IPS-11a (cell line): ENCODE data around the gene SHOC1.
"Not testable (repeated sequence)": the region's sequence is repeated elsewhere in the genome, so short reads cannot be mapped to it uniquely, and the experiment has no call there.

Experiments used
- H3K4me3 ChIP-seq: one replicate; pipeline ENCODE4 v1.5.1; 2013; ENCODE audit warnings: low read depth, low read length, control low read depth

Gene SHOC1

GRCh38 chr9:111794835-111795556, at the start of gene SHOC1:
SHOC1 (minus strand) TSS chr9:111794937; CDS start chr9:111791418, 3,519 bp downstream.
- H3K4me3 ChIP-seq, result no peak within 1 kb of the TSS

GRCh38 chr9:111843971-111844370, 49.2 kb upstream of the SHOC1 start:
- no peak overlapping the region for H3K4me3 ChIP-seq

- H3K4me3 ChIP-seq, result no peak overlapping the region
These were observed 47.6 kb upstream of the SHOC1 start for GRCh38 chr9:111842313-111842712.

GRCh38 chr9:111840442-111840841, 45.7 kb upstream of the SHOC1 start:
- no peak overlapping the region for H3K4me3 ChIP-seq

- no peak overlapping the region for H3K4me3 ChIP-seq
These were observed 45.2 kb upstream of the SHOC1 start for GRCh38 chr9:111839987-111840386.

- no peak overlapping the region for H3K4me3 ChIP-seq
These were observed 44.6 kb upstream of the SHOC1 start for GRCh38 chr9:111839387-111839786.

GRCh38 chr9:111838439-111838838, 43.7 kb upstream of the SHOC1 start:
- H3K4me3 ChIP-seq, result no peak overlapping the region

- H3K4me3 ChIP-seq, result no peak overlapping the region
These were observed 41.6 kb upstream of the SHOC1 start for GRCh38 chr9:111836311-111836710.

- H3K4me3 ChIP-seq, result no peak overlapping the region
These were observed 39.2 kb upstream of the SHOC1 start for GRCh38 chr9:111833941-111834340.

GRCh38 chr9:111832449-111832848, 37.7 kb upstream of the SHOC1 start:
- no peak overlapping the region for H3K4me3 ChIP-seq

- no peak overlapping the region for H3K4me3 ChIP-seq
These were observed 36.8 kb upstream of the SHOC1 start for GRCh38 chr9:111831371-111832108.

GRCh38 chr9:111828193-111828592, 33.5 kb upstream of the SHOC1 start:
- H3K4me3 ChIP-seq, result no peak overlapping the region

- H3K4me3 ChIP-seq, result no peak overlapping the region
These were observed 30.9 kb upstream of the SHOC1 start for GRCh38 chr9:111825468-111826145.

- H3K4me3 ChIP-seq, result no peak overlapping the region
These were observed 26.3 kb upstream of the SHOC1 start for GRCh38 chr9:111821006-111821528.

- no peak overlapping the region for H3K4me3 ChIP-seq
These were observed 24.6 kb upstream of the SHOC1 start for GRCh38 chr9:111819360-111819759.

GRCh38 chr9:111815285-111816070, 20.7 kb upstream of the SHOC1 start:
- no peak overlapping the region for H3K4me3 ChIP-seq

GRCh38 chr9:111812337-111812736, 17.6 kb upstream of the SHOC1 start:
- H3K4me3 ChIP-seq, result no peak overlapping the region

- H3K4me3 ChIP-seq, result no peak overlapping the region
These were observed 16.2 kb upstream of the SHOC1 start for GRCh38 chr9:111810908-111811307.

- not testable (repeated sequence) for H3K4me3 ChIP-seq
These were observed 15.7 kb upstream of the SHOC1 start for GRCh38 chr9:111810415-111810814.

GRCh38 chr9:111807197-111807596, 12.5 kb upstream of the SHOC1 start:
- no peak overlapping the region for H3K4me3 ChIP-seq

GRCh38 chr9:111806259-111806658, 11.5 kb upstream of the SHOC1 start:
- no peak overlapping the region for H3K4me3 ChIP-seq
